Mesenchymal stem cell (in vitro differentiated cells and primary cell): ENCODE results near the gene CFAP69.

ENCODE experiments used
- DNase-seq: peaks from one replicate; pipeline ENCODE4 v3.0.0-alpha.2; 2013
- H2AFZ ChIP-seq: one replicate; pipeline ENCODE4 v1.6.1; 2013; ENCODE audit warnings: low read depth, mild to moderate bottlenecking, control low read depth, inconsistent platforms, low read length, moderate library complexity
- H2AK5ac ChIP-seq: 2 replicates; pipeline ENCODE4 v1.6.1; 2013; ENCODE audit warnings: low read length, moderate library complexity, mild to moderate bottlenecking, inconsistent platforms; ENCODE audit not compliant: severe bottlenecking
- H2BK120ac ChIP-seq: one replicate; pipeline ENCODE4 v1.6.1; 2013; ENCODE audit warnings: low read depth, mild to moderate bottlenecking, inconsistent platforms, low read length, moderate library complexity
- H2BK12ac ChIP-seq, 2 experiments: one replicate each; pipeline ENCODE4 v1.6.1; 2013; ENCODE audit warnings: inconsistent platforms in 2 of 2, low read length in 2 of 2, mild to moderate bottlenecking in 2 of 2, moderate library complexity in 2 of 2, control low read depth in 1 of 2
- H2BK15ac ChIP-seq: one replicate; pipeline ENCODE4 v1.6.1; 2013; ENCODE audit warnings: mild to moderate bottlenecking, low read depth, inconsistent platforms; ENCODE audit not compliant: poor library complexity, severe bottlenecking
- H2BK5ac ChIP-seq: 2 replicates; pipeline ENCODE4 v1.6.1; 2013; ENCODE audit warnings: low read depth, mild to moderate bottlenecking, low read length, control low read depth, inconsistent platforms; ENCODE audit not compliant: poor library complexity, severe bottlenecking
- H3K14ac ChIP-seq, 2 experiments: one replicate each; pipeline ENCODE4 v1.6.1; 2013; ENCODE audit warnings: inconsistent platforms in 2 of 2, low read length in 2 of 2, control low read depth in 1 of 2, mild to moderate bottlenecking in 1 of 2, moderate library complexity in 1 of 2
- H3K18ac ChIP-seq, 2 experiments: one replicate each; pipeline ENCODE4 v1.6.1; 2013; ENCODE audit warnings: inconsistent platforms in 2 of 2, low read length in 2 of 2, control low read depth in 1 of 2, low read depth in 1 of 2, mild to moderate bottlenecking in 1 of 2
- H3K23ac ChIP-seq, 2 experiments: one replicate each; pipeline ENCODE4 v1.6.1; 2013; ENCODE audit warnings: inconsistent platforms in 2 of 2, low read length in 2 of 2, mild to moderate bottlenecking in 2 of 2, moderate library complexity in 2 of 2, control low read depth in 1 of 2
- H3K27ac ChIP-seq: 2 replicates; pipeline ENCODE4 v1.5.1; 2013; ENCODE audit warnings: mild to moderate bottlenecking, moderate library complexity, low read length, control low read depth, inconsistent platforms; ENCODE audit not compliant: poor library complexity, severe bottlenecking
- H3K27me3 ChIP-seq, 2 experiments: 2 replicates each; pipeline versions ENCODE4 v1.6.1 to v1.7.0; 2013; ENCODE audit warnings: low read length in 2 of 2, mild to moderate bottlenecking in 2 of 2, moderate library complexity in 2 of 2, control low read depth in 1 of 2, inconsistent platforms in 1 of 2; ENCODE audit not compliant: control insufficient read depth in 1 of 2, insufficient read depth in 1 of 2
- H3K36me3 ChIP-seq, 2 experiments: 2 replicates each; pipeline versions ENCODE4 v1.6.1 to v1.7.0; 2013; ENCODE audit warnings: low read length in 2 of 2, control low read depth in 1 of 2, inconsistent platforms in 1 of 2, low read depth in 1 of 2, mild to moderate bottlenecking in 1 of 2; ENCODE audit not compliant: insufficient read depth in 2 of 2, control insufficient read depth in 1 of 2
- H3K4ac ChIP-seq, 2 experiments: one replicate each; pipeline ENCODE4 v1.6.1; 2013; ENCODE audit warnings: inconsistent platforms in 2 of 2, low read length in 2 of 2, mild to moderate bottlenecking in 2 of 2, moderate library complexity in 2 of 2, control low read depth in 1 of 2, low read depth in 1 of 2
- H3K4me1 ChIP-seq: 2 replicates; pipeline ENCODE4 v1.6.1; 2013; ENCODE audit warnings: low read depth, low read length, control low read depth; ENCODE audit not compliant: control insufficient read depth, insufficient read depth
- H3K4me2 ChIP-seq: 2 replicates; pipeline ENCODE4 v1.6.1; 2013; ENCODE audit warnings: low read length, mild to moderate bottlenecking, inconsistent platforms; ENCODE audit not compliant: poor library complexity, severe bottlenecking
- H3K4me3 ChIP-seq, 2 experiments: 2 replicates each; pipeline versions ENCODE4 v1.5.1 to v1.7.0; 2013; ENCODE audit warnings: low read length in 2 of 2, mild to moderate bottlenecking in 2 of 2, control low read depth in 1 of 2, low read depth in 1 of 2; ENCODE audit not compliant: insufficient read depth in 1 of 2
- H3K79me1 ChIP-seq: replicated peaks from 2 replicates; pipeline ENCODE4 v1.6.1; 2013; ENCODE audit warnings: mild to moderate bottlenecking, control low read depth, low read length, inconsistent platforms; ENCODE audit not compliant: poor library complexity, severe bottlenecking
- H3K9ac ChIP-seq: 2 replicates; pipeline ENCODE4 v1.7.0; 2013; ENCODE audit warnings: mild to moderate bottlenecking, low read length, moderate library complexity
- H3K9me3 ChIP-seq: 2 replicates; pipeline ENCODE4 v1.7.0; 2013; ENCODE audit warnings: mild to moderate bottlenecking, low read length; ENCODE audit not compliant: control insufficient read depth
- H4K8ac ChIP-seq: one replicate; pipeline ENCODE4 v1.6.1; 2013; ENCODE audit warnings: inconsistent platforms, mild to moderate bottlenecking, low read length, moderate library complexity
- H4K91ac ChIP-seq: one replicate; pipeline ENCODE4 v1.6.1; 2013; ENCODE audit warnings: mild to moderate bottlenecking, low read length, inconsistent platforms
- WGBS: methylation state at CpG from one replicate; pipeline ENCODE4 v1.1.7; 2013; ENCODE audit warnings: mixed read lengths; 5-methylcytosine and 5-hydroxymethylcytosine counted together

The CFAP69 gene

DNA sequence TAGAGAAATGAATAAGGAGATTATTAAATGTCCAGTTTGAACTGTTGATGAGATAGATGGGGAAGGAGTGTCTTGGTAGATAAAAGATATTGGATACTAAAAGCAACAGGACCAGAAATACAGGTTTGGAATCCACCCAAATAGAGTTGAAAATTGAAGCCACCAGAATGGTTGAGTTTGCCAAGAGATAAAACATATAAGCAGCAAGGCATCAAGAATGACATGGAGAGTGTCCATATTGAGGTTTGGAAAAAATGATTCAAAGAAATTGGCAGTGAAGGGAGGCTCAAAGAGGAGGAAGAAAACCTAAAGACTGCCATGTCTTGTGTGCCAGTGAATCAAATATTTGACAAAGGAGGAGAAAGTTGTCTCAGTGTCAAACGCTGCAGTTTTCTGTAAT, 24.2 kb downstream of the CFAP69 start:
- Histone ChIP-seq H4K91ac (no peak overlapping the region), H2AK5ac (no peak overlapping the region), H3K9ac (no peak overlapping the region), H3K9me3 (no peaks in the 10 kb centered on the region), H3K18ac (no peak overlapping the region), H4K8ac (no peak overlapping the region), H3K4ac (no peak overlapping the region), H3K79me1 (no peaks in the 10 kb centered on the region), H2AFZ (no peak overlapping the region), H2BK12ac (no peak overlapping the region), H2BK120ac (no peak overlapping the region), H3K14ac (no peak overlapping the region), H3K36me3 (no peaks in the 10 kb centered on the region), H3K4me2 (no peak overlapping the region), H3K4me3 (no peak overlapping the region), H2BK15ac (no peak overlapping the region), H3K23ac (no peak overlapping the region), H3K27me3 (peaks cover 0 to 3% of the 10 kb centered on the region in 2 experiments), H2BK5ac (no peak overlapping the region), H3K27ac (no peak overlapping the region), H3K4me1 (no peaks in the 10 kb centered on the region)
- 68% methylated on average over 1 of the region's 1 CpG for WGBS
- no peak for DNase-seq

DNA sequence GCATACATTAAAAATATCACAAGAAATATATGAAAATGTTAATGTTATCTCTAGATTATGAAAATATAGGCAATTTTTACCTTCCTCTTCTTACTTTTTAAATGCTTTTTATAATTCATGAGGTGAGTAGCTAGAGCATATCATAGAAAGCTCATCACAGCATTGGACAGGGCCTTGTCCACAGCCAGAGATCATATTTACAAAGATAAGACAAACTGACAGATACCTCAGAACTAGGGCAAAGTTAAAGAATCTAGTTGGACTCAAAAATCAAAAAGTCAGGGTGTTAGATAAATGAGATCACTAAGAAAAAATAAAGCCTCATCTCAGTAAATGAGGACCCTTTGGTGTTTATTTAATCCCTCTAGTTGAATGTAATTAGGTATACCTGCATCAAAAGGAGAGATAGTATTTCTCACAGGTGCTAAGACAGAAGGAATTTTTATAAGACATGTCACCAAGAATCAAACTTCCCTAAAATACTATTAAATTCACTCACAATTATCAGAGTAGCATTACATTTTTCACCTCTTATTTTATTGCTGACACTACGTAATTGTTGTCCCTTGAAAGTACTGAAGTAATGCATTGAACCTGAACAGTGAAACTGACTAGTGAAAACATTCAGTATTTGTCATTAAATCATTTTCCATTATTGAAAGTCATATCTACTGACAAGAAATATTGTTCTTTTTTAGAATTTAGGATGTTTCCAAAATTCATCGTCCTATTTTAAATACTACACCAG, 25.6 kb downstream of the CFAP69 start:
- H3K4me3 ChIP-seq, result no peak overlapping the region
- H3K4me1 ChIP-seq, result no peaks in the 10 kb centered on the region
- H3K27me3 ChIP-seq, result peaks cover 0 to 3% of the 10 kb centered on the region in 2 experiments
- H2BK15ac ChIP-seq, result no peak overlapping the region
- no peaks in the 10 kb centered on the region for H3K79me1 ChIP-seq
- H4K8ac ChIP-seq, result no peak overlapping the region
- no peak overlapping the region for H3K4ac ChIP-seq
- no peak for DNase-seq
- H3K14ac ChIP-seq, result no peak overlapping the region
- H3K23ac ChIP-seq, result no peak overlapping the region
- no peak overlapping the region for H2BK5ac ChIP-seq
- no peak overlapping the region for H2AK5ac ChIP-seq
- H2AFZ ChIP-seq, result no peak overlapping the region
- no peak overlapping the region for H3K18ac ChIP-seq
- H2BK12ac ChIP-seq, result no peak overlapping the region
- no peaks in the 10 kb centered on the region for H3K36me3 ChIP-seq
- no peak overlapping the region for H3K4me2 ChIP-seq
- WGBS, result 100% methylated on average over 2 of the region's 2 CpGs
- no peak overlapping the region for H4K91ac ChIP-seq
- no peak overlapping the region for H3K27ac ChIP-seq
- H3K9me3 ChIP-seq, result no peaks in the 10 kb centered on the region
- H3K9ac ChIP-seq, result peak overlapping the region; percentile 32
- H2BK120ac ChIP-seq, result no peak overlapping the region

DNA sequence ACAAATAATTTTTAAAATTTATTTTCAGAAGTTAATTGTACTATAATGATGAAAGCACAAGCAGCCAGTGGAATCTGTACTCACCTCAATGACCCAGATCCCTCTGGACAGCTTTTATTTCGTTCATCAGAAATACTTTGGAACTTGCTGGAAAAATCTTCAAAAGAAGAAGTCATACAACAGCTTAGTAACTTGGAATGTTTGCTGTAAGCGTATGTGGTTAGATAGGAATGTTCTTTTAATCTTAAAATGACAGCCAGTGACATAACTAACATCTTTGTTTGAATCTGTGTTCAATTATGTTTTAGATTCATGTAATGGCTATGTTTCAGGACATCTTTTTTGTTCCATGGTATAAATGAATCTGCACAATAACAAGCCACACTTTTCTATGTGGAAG, 26.8 kb downstream of the CFAP69 start:
- Histone ChIP-seq H3K18ac (no peak overlapping the region), H4K8ac (no peak overlapping the region), H4K91ac (no peak overlapping the region), H3K36me3 (no peaks in the 10 kb centered on the region), H2BK12ac (no peak overlapping the region), H2BK120ac (no peak overlapping the region), H3K9me3 (no peaks in the 10 kb centered on the region), H3K27me3 (peaks cover 0 to 3% of the 10 kb centered on the region in 2 experiments), H3K4me1 (no peaks in the 10 kb centered on the region), H3K4me3 (no peak overlapping the region), H3K14ac (no peak overlapping the region), H2AFZ (no peak overlapping the region), H2AK5ac (no peak overlapping the region), H3K4ac (no peak overlapping the region), H3K9ac (peak overlapping the region; percentile 32), H3K27ac (no peak overlapping the region), H3K79me1 (no peaks in the 10 kb centered on the region), H3K23ac (no peak overlapping the region), H3K4me2 (no peak overlapping the region), H2BK15ac (no peak overlapping the region), H2BK5ac (no peak overlapping the region)
- peak; percentile 2 for DNase-seq
- WGBS, result 72% methylated on average over 2 of the region's 2 CpGs

- no peaks in the 10 kb centered on the region for H3K36me3 ChIP-seq
- no peak overlapping the region for H3K18ac ChIP-seq
- DNase-seq, result no peak
These were observed 27.3 kb downstream of the CFAP69 start for GRCh38 chr7:90272242-90272641.

More at GRCh38 chr7:90272242-90272641, 27.3 kb downstream of the CFAP69 start:
- Histone ChIP-seq H3K79me1 (no peaks in the 10 kb centered on the region), H3K23ac (no peak overlapping the region), H3K4me2 (no peak overlapping the region), H3K27me3 (peaks cover 0 to 3% of the 10 kb centered on the region in 2 experiments), H2AK5ac (no peak overlapping the region), H2BK15ac (no peak overlapping the region), H3K4me3 (no peak overlapping the region), H4K8ac (no peak overlapping the region), H3K9ac (peak overlapping the region; percentile 8), H2BK12ac (no peak overlapping the region), H2BK120ac (no peak overlapping the region), H3K4me1 (no peaks in the 10 kb centered on the region), H3K14ac (no peak overlapping the region), H3K27ac (no peak overlapping the region), H4K91ac (no peak overlapping the region), H2BK5ac (no peak overlapping the region), H3K9me3 (no peaks in the 10 kb centered on the region), H3K4ac (no peak overlapping the region), H2AFZ (no peak overlapping the region)
- WGBS, result 100% methylated on average over 1 of the region's 2 CpGs
